HG02763 (cell line): ENCODE data around the gene SNX21.
"Not testable (repeated sequence)": the region's sequence is repeated elsewhere in the genome, so short reads cannot be mapped to it uniquely, and the experiment has no call there.

ENCODE experiments used
- ATAC-seq: cut with Tn5 transposase; IDR thresholded peaks from one replicate; pipeline ENCODE4 v1.9.1; 2021; ENCODE audit warnings: mild to moderate bottlenecking, moderate library complexity; ENCODE audit not compliant: unreplicated experiment

The SNX21 gene

DNA sequence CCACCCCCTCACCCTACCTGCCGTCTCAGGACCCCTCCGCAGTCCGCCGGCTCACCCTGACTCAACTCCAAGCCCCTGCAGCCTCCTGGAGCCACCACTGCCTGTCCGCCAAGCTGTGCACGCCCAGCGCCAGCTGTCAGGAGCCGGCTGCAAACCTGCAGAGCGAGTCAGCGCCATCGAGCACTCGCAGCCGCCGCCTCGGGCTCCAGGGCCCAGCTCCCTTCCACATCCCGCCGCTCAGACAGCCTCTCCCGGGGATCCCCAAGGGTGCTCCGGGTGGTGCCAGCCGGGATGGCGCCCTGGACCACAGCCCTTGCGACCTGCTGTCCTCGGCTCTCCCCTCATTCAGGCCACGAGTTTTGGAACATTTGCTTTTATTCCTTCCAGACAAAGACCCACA, 10.7 kb upstream of the SNX21 start:
- no peak for ATAC-seq

DNA sequence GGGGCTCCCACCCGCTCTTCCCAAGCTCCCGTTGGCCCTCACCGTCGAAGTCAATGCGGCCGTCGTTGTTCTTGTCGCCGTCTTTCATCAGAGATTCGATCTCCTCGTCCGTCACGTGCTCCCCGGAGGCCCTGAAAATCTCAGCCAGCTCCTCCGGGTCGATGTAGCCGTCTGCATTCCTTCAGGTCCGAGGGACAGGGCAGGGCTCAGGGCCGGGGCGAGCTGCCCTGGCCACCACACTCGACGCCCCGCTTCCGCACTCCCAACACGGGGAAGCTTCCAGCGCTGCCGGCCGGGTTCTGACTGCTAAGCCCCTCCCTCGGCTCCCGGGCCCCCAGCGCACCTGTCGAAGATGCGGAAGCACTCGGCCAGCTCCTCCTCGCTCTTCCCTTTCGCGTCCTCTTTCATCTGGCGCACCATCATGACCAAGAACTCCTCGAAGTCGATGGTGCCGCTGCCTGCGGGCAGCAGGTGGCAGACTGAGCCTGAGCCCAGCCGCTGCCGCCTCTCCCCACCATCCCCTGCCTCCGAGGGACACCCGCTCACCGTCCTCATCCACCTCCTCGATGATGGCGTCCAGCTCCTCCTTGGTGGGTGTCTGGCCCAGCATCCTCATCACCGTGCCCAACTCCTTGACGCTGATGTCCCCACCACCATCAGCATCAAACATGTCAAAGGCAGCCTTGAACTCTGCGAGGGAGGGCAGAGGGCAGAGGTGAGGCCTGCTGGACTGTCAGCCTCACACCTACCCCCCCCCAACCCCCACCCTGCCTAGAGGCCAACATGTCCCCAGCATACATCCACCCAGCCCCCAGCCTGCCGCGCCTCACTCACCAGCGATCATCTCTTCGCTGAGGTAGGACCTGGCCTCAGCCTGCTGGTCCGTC, 9.4 kb upstream of the SNX21 start:
- ATAC-seq, result no peak

- no peak for ATAC-seq
Observed at GRCh38 chr20:45826381-45827019, 7.1 kb upstream of the SNX21 start.

DNA sequence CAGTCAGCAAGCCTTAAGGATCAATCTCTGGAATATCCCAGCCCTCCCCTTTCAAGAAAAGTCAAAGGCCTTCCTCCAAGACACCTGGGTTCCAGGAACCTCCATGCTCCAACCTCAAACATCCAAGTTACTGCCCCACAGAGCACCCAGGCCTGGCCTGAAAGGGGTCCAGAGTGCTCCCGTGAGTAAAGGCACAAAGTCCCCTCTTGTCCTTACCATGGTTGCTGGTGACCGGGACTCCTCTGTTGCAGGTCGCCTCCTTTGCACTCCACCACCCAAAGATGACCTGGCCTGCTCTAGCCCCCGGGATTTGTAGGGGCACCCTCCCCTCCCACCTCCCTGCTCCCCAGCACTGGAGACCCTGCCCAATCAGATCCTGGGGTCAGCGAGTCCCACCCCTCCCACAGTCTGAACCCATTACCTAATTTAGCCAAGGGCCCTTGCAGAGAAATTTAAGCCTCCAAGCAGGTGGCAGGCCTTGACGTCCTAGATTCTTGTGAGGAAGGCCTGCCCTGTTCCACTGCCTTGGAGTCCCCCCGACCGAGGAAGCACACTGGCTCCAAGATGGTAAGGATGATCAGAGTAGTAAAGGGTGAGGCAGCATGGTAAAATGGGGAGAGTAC, 6.5 kb upstream of the SNX21 start, which contains the start of gene TNNC2:
TNNC2 (minus strand) TSS at position 283 of the 623 bp plus-strand sequence; CDS start at position 219, 64 bp downstream.
- no peak for ATAC-seq

DNA sequence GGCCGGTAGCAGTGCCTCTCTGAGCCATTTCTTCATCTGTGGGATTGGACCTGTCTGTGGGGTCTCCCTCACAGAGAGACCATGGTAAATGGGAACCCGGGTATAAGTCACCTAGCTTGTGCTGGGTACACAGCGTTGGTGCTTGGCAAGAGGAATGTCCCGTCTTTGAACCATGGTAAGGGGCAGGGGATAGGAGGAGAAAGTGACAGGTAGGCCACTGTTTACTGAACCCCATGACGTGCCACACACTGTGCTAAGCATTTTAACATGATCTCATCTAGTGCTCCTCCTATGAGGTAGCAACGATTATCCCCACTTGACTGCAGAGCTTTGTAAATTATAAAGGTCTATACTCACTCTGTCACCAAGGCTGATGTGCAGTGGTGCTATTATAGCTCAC, 5.9 kb upstream of the SNX21 start:
- no peak for ATAC-seq

DNA sequence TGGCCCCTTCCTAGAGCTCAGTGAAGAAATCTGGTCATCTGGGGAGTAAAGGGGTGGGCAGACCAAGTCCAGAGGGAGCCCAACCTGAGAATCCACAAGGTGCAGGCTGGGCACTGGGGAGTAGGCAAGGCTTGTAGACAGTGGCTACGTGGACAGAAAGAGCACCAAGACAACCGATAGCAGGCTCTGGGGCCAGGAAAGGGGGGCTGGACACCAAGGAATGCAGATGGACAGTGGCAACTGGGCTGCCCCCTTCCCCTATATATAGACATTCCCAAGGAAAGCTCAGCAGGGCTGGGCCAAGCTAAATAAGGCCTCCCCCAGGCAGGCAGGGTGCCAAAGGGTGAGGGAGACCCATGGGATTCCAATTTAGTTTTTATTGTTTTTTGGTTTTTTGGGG, 5.0 kb upstream of the SNX21 start:
- no peak for ATAC-seq

GRCh38 chr20:45829673-45830106, 3.9 kb upstream of the SNX21 start:
- ATAC-seq, result not testable (repeated sequence)

GRCh38 chr20:45832619-45833018, 980 bp upstream of the SNX21 start:
- ATAC-seq, result no peak

DNA sequence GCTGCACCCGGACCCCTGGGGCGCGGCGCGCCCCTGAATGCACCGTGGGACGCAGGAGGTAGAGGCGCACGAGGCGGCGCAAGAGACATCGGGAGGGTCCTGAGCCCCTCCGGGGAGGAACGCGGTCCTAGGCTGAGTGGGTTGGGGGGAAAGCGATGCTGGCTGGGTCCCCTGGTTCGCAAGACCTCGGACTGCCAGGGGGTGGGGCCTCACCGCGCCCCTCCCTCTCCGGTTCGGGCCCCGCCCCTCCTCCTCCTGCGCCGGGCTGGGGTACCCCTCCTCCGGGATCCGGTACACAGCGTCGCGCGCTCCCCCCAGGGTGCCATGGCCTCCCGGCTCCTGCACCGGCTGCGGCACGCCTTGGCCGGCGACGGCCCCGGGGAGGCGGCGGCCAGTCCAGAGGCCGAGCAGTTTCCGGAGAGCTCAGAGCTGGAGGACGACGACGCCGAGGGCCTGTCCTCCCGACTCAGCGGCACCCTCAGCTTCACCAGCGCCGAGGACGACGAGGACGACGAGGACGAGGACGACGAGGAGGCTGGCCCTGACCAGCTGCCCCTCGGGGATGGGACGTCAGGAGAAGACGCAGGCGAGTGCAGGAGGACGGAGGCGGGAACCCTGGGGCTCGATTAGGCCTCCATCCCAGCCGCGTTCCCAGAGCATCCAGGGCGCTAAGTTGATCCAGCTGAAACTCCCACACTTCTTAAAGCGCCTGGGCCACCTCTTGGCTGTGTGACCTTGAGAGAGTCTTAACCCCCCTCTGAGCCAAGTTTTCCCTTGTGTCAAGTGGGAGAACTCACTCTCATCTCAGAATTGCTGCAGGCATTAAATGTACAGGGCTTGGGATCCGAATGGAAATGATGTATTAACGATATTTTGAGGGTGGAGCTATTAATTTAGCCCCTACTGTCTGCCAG, 541 bp downstream of the SNX21 start:
- no peak for ATAC-seq

DNA sequence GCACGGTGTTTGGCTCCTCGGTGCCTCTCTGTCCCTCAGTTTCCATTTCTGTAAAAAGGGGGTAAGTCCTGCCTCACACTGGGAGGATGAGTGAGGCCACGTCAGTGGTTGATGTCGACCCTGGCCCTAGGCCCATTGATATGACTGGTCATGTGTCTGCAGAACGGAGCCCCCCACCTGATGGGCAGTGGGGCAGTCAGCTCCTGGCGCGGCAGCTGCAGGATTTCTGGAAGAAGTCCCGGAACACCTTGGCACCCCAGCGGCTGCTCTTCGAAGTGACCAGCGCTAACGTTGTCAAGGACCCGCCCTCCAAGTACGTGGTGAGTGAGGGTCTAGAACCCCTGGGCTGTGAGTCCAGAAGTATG, 1.2 kb downstream of the SNX21 start:
- ATAC-seq, result no peak

DNA sequence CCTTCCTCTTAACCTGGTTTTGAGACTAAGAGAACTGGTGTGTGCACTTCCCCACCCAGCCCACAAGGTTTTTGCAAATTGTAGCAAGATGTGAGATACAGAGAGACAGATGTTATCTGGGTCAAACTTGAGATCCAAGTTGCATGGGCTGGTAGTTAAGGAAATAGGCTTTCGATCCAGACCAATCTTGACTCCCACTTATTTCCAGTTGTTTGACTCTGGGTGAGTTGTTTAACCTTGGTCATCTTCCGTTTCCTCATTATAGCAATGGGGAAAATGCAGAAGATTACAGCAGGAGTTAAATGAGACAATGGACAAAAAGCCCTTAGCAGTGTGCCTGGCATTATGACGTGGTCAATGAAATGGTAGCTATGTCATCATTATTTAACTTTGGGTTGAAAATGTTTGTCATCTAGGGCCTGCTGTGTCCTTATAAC, 1.7 kb downstream of the SNX21 start:
- no peak for ATAC-seq

- ATAC-seq, result no peak
Observed at GRCh38 chr20:45835825-45836224, 2.2 kb downstream of the SNX21 start.

GRCh38 chr20:45836841-45837240, 3.2 kb downstream of the SNX21 start:
- no peak for ATAC-seq

GRCh38 chr20:45840700-45841198, 7.2 kb downstream of the SNX21 start:
- ATAC-seq, result no peak

GRCh38 chr20:45841407-45842129, 8.0 kb downstream of the SNX21 start:
- no peak for ATAC-seq

DNA sequence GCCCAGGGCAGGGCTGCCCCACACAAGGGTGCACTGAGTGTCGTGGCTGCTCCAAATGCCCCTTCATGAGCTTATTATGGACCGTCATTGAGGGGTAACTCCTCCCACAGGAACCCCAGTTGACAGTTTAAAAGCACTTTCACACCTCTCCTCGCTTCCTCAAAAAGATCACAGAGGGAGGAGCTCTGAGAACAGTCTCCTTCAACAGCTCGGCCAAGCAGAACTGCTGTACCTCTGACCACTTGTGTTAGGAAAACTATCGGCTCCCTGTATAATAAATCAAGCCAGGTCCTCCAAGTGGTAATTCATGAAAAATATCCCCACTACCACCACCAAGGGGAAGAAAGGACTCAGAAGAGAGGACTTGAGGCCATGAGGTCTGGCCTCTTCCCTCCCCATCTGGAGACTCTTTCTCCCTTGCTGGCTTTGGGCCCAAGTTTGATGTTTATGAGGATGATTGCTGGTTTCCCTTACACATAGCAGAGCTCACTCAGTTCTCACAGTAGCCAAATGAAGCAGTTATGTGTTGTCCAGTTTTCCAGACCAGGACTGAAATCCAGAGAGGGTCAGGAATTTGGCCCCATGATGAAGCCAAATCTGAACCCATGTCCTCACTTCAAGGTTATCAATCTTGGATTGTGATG, 8.7 kb downstream of the SNX21 start:
- ATAC-seq, result no peak

DNA sequence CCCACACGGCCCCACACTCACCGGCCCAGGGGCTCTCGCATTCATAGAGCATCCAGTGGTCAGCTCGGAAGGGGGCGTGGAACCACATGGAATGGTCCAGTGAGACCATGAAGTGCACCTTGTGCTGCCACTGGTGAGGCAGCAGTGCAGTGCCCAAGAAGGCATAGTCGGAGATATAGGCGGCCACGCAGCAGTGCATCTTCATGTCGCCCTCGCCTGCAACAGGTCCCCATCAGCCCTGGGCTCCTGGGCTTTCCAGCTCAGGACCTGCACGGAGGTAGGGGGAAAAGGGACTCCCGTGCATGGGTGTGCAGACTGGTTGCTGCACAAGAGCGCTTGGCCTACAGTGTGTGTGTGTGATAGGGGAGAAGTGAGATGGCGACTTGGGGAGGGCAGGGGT, 9.9 kb downstream of the SNX21 start:
- no peak for ATAC-seq

DNA sequence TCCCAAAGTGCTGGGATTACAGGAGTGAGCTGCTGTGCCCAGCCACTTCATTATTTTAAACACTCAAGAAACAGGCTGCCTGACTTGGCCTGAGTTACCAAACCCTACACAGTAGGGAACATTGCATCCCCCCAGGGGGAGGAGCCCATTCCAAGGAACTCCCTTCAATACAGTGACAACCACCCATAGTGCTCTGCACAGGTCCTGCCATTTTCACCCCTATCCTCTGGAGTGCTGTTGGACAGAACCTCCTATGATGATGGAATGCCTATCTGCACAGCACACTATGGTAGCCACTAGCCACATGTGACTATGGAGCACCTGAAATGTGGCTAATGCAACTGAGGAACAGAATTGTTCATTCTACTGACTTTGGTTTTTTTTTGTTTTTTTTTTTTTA, 11.9 kb downstream of the SNX21 start:
- ATAC-seq, result no peak

- ATAC-seq, result no peak
Observed at GRCh38 chr20:45848421-45848820, 14.8 kb downstream of the SNX21 start.
